ENCODE data around the gene PDPK1. TPM values are rescaled to one million over a fixed set of nuclear protein-coding genes. Genes with fewer than 3 reads are reported as not detected.

The PDPK1 gene
- polyA plus RNA-seq, 1 experiment, result 32.4 TPM

- TF ChIP-seq CTCF (IDR thresholded peaks at IDR 0.05; ENCODE audit: low read depth, low read length), result no peak
- Histone ChIP-seq H3K4me3 (ENCODE audit: low read depth, low read length) (no peak overlapping the region), H3K9me3 (ENCODE audit: control insufficient read depth, insufficient read depth, low read length) (no peaks in the 10 kb centered on the region; the same call in 1 of the 2 replicates), H3K27me3 (ENCODE audit: control insufficient read depth, insufficient read depth, low read length) (no peaks in the 10 kb centered on the region), H3K27ac (ENCODE audit: low read depth, low read length) (no peak overlapping the region)
- ChIA-PET CTCF (interaction anchor here (0.6 kb wide), 1 partner anchor 792 kb away, joined by 3 read pairs; no protein-coding TSS in a partner anchor), POLR2A (no interaction called here)
- DNase-seq (ENCODE audit: low read depth, low spot score), result no peak
Measured at GRCh38 chr16:2591476-2592240, 53.8 kb downstream of the PDPK1 start.

GRCh38 chr16:2592786-2593185 lies 55.0 kb downstream of the PDPK1 start:
- CTCF ChIA-PET, result no interaction called here
- no peak overlapping the region for H3K27ac ChIP-seq (ENCODE audit: low read depth, low read length)
- no peak overlapping the region for H3K4me3 ChIP-seq (ENCODE audit: low read depth, low read length)
- DNase-seq (ENCODE audit: low read depth, low spot score), result no peak
- TF ChIP-seq CTCF (IDR thresholded peaks at IDR 0.05; ENCODE audit: low read depth, low read length), result no peak
- H3K9me3 ChIP-seq (ENCODE audit: control insufficient read depth, insufficient read depth, low read length), result no peaks in the 10 kb centered on the region; the same call in 1 of the 2 replicates
- no peaks in the 10 kb centered on the region for H3K27me3 ChIP-seq (ENCODE audit: control insufficient read depth, insufficient read depth, low read length)
- POLR2A ChIA-PET, result no interaction called here

GRCh38 chr16:2595393-2596205 lies 57.8 kb downstream of the PDPK1 start:
- DNase-seq (ENCODE audit: low read depth, low spot score), result no peak

GRCh38 chr16:2596747-2597559 lies 59.1 kb downstream of the PDPK1 start:
- CTCF ChIA-PET, result no interaction called here
- POLR2A ChIA-PET, result no interaction called here
- no peaks in the 10 kb centered on the region for H3K27me3 ChIP-seq (ENCODE audit: control insufficient read depth, insufficient read depth, low read length)
- H3K9me3 ChIP-seq (ENCODE audit: control insufficient read depth, insufficient read depth, low read length), result no peaks in the 10 kb centered on the region; the same call in 1 of the 2 replicates
- no peak for TF ChIP-seq CTCF (IDR thresholded peaks at IDR 0.05; ENCODE audit: low read depth, low read length)
- no peak overlapping the region for H3K27ac ChIP-seq (ENCODE audit: low read depth, low read length)
- DNase-seq (ENCODE audit: low read depth, low spot score), result no peak
- H3K4me3 ChIP-seq (ENCODE audit: low read depth, low read length), result no peak overlapping the region

More at GRCh38 chr16:2595393-2596205, 57.8 kb downstream of the PDPK1 start:
- ChIA-PET CTCF (no interaction called here), POLR2A (no interaction called here)
- Histone ChIP-seq H3K27me3 (ENCODE audit: control insufficient read depth, insufficient read depth, low read length) (no peaks in the 10 kb centered on the region), H3K27ac (ENCODE audit: low read depth, low read length) (no peak overlapping the region), H3K4me3 (ENCODE audit: low read depth, low read length) (no peak overlapping the region), H3K9me3 (ENCODE audit: control insufficient read depth, insufficient read depth, low read length) (no peaks in the 10 kb centered on the region; the same call in 1 of the 2 replicates)
- no peak for TF ChIP-seq CTCF (IDR thresholded peaks at IDR 0.05; ENCODE audit: low read depth, low read length)

Measured in AG04450 (cell line).